Measurements from ENCODE around the gene TADA1. TPM values are rescaled to one million over a fixed set of nuclear protein-coding genes. Genes with fewer than 3 reads are reported as not detected.

The TADA1 gene
- total RNA-seq, 1 experiment from 2014 or later: 15.2 TPM

- no TSS peak for BruUV-seq (replicated peaks)
- Histone ChIP-seq H3K9me3 (ENCODE audit: low read depth, low read length, poor library complexity, severe bottlenecking) (no peaks in the 10 kb centered on the region), H3K27me3 (replicated peaks; ENCODE audit: insufficient read depth, low read depth, low read length, poor library complexity) (no peaks in the 10 kb centered on the region), H3K36me3 (ENCODE audit: insufficient read depth, low read length, poor library complexity, severe bottlenecking) (peaks cover 93% of the 10 kb centered on the region), H3K27ac (ENCODE audit: low read depth, low read length, poor library complexity, severe bottlenecking) (no peak overlapping the region), H3K4me3 (ENCODE audit: low read depth, low read length, poor library complexity, severe bottlenecking) (no peak overlapping the region), H3K4me1 (ENCODE audit: insufficient read depth, low read length, poor library complexity, severe bottlenecking) (no peaks in the 10 kb centered on the region)
- ChIA-PET CTCF (no interaction called here), POLR2A (ENCODE audit: low non-redundant PET) (no interaction called here)
- intact Hi-C loops (cut with micrococcal nuclease; ENCODE audit: unreplicated experiment): no loop called here
- TF ChIP-seq EZH2 (IDR thresholded peaks at IDR 0.05; ENCODE audit: borderline replicate concordance, low read depth, low read length, poor library complexity, severe bottlenecking): no peak
- no peak for TF ChIP-seq CTCF (conservative IDR thresholded peaks at IDR 0.05; ENCODE audit: low read depth, low read length)
- DNase-seq (ENCODE audit: low spot score): no peak
These were observed 26.9 kb downstream of the TADA1 start for GRCh38 chr1:166849135-166849534.

GRCh38 chr1:166848193-166848592 is 27.9 kb downstream of the TADA1 start:
- no peaks in the 10 kb centered on the region for H3K9me3 ChIP-seq (ENCODE audit: low read depth, low read length, poor library complexity, severe bottlenecking)
- no peaks in the 10 kb centered on the region for H3K4me1 ChIP-seq (ENCODE audit: insufficient read depth, low read length, poor library complexity, severe bottlenecking)
- no peak overlapping the region for H3K27ac ChIP-seq (ENCODE audit: low read depth, low read length, poor library complexity, severe bottlenecking)
- peaks cover 93% of the 10 kb centered on the region for H3K36me3 ChIP-seq (ENCODE audit: insufficient read depth, low read length, poor library complexity, severe bottlenecking)
- no peaks in the 10 kb centered on the region for H3K27me3 ChIP-seq (replicated peaks; ENCODE audit: insufficient read depth, low read depth, low read length, poor library complexity)
- BruUV-seq (replicated peaks): no TSS peak
- ChIA-PET POLR2A (ENCODE audit: low non-redundant PET) (no interaction called here), CTCF (no interaction called here)
- no peak for DNase-seq (ENCODE audit: low spot score)
- H3K4me3 ChIP-seq (ENCODE audit: low read depth, low read length, poor library complexity, severe bottlenecking): no peak overlapping the region
- no peak for TF ChIP-seq EZH2 (IDR thresholded peaks at IDR 0.05; ENCODE audit: borderline replicate concordance, low read depth, low read length, poor library complexity, severe bottlenecking)
- no peak for TF ChIP-seq CTCF (conservative IDR thresholded peaks at IDR 0.05; ENCODE audit: low read depth, low read length)
- intact Hi-C loops (cut with micrococcal nuclease; ENCODE audit: unreplicated experiment): no loop called here

GRCh38 chr1:166844791-166845190 is 31.3 kb downstream of the TADA1 start:
- TF ChIP-seq CTCF (conservative IDR thresholded peaks at IDR 0.05; ENCODE audit: low read depth, low read length) (no peak), EZH2 (IDR thresholded peaks at IDR 0.05; ENCODE audit: borderline replicate concordance, low read depth, low read length, poor library complexity, severe bottlenecking) (no peak)
- Histone ChIP-seq H3K27ac (ENCODE audit: low read depth, low read length, poor library complexity, severe bottlenecking) (no peak overlapping the region), H3K9me3 (ENCODE audit: low read depth, low read length, poor library complexity, severe bottlenecking) (no peaks in the 10 kb centered on the region), H3K27me3 (replicated peaks; ENCODE audit: insufficient read depth, low read depth, low read length, poor library complexity) (no peaks in the 10 kb centered on the region), H3K36me3 (ENCODE audit: insufficient read depth, low read length, poor library complexity, severe bottlenecking) (peaks cover 92% of the 10 kb centered on the region), H3K4me3 (ENCODE audit: low read depth, low read length, poor library complexity, severe bottlenecking) (no peak overlapping the region), H3K4me1 (ENCODE audit: insufficient read depth, low read length, poor library complexity, severe bottlenecking) (peaks cover 10% of the 10 kb centered on the region)
- no peak for DNase-seq (ENCODE audit: low spot score)
- intact Hi-C loops (cut with micrococcal nuclease; ENCODE audit: unreplicated experiment): no loop called here
- BruUV-seq (replicated peaks): no TSS peak
- POLR2A ChIA-PET (ENCODE audit: low non-redundant PET): no interaction called here
- CTCF ChIA-PET: no interaction called here
